NAMALWA (cell line): ENCODE measurements around the gene PCSK5.

ENCODE experiments used
- DNase-seq: peaks from one replicate; pipeline ENCODE4 v3.0.0-alpha.2; 2015; ENCODE audit warnings: low spot score

PCSK5 gene

GRCh38 chr9:76138360-76138759 lies 247.9 kb downstream of the PCSK5 start:
- DNase-seq: no peak

DNA sequence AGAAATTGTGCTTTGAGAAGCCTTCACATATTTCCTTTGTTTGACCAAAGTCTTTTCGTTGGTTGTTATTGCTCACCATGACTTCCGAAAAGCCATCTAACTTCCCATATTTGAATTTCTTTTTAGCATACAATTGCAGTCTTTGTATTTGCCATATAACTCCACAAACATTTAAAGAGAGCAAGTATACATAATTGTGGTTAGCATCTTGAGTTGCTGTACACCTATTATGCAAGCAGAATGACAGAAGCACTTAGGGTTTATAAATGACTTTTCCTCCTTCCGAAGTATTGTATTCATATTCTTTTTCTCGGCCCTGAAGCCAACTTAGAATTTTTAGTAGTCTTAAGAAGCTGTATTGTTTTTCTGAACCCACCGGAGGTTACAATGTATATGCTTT lies 253.4 kb downstream of the PCSK5 start:
- no peak for DNase-seq

- DNase-seq: no peak
Observed at GRCh38 chr9:76150013-76150412, 259.5 kb downstream of the PCSK5 start.

- no peak for DNase-seq
Observed at GRCh38 chr9:76151267-76151666, 260.8 kb downstream of the PCSK5 start.

DNA sequence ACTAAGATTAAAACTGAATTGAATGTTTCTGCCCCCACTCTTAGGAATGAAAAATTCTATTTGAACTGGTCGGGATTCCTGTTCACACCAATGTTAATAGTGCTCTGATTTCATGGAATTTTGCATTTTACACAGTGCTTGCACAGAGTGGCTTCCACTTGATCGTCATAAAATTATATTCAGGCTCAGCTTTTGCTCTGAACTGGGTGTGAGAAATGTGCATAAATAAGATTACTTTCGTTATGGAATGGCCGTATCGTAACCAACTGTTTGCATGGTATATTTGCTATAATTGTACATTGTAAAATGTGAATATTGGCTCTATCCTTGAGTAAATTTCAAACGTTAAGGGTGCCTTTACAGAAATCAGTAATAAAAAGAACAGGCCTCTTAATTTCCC lies 262.9 kb downstream of the PCSK5 start:
- DNase-seq: no peak

GRCh38 chr9:76153902-76154629 lies 263.6 kb downstream of the PCSK5 start:
- no peak for DNase-seq

DNA sequence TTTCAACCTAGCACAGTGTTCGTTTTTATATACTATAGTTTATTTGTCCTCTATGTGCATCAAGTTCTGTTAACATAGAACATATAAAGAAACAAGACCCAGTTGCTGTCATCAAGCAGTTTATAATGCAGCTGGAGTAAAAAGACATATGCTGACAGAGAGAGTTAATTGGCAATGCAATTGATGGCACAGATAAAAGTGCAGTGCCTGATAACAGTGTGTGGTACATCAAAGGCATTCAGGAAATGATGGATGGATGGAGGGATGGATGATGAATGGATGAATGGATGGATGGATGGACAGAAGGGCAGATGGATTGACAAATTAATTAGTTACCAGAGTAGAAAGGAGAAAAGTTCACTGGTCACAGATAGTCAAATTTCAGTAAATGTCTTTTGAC lies 264.9 kb downstream of the PCSK5 start:
- DNase-seq: no peak

- no peak for DNase-seq
Observed at GRCh38 chr9:76158713-76159112, 268.2 kb downstream of the PCSK5 start.

GRCh38 chr9:76159293-76159926 lies 268.9 kb downstream of the PCSK5 start:
- DNase-seq: no peak

DNA sequence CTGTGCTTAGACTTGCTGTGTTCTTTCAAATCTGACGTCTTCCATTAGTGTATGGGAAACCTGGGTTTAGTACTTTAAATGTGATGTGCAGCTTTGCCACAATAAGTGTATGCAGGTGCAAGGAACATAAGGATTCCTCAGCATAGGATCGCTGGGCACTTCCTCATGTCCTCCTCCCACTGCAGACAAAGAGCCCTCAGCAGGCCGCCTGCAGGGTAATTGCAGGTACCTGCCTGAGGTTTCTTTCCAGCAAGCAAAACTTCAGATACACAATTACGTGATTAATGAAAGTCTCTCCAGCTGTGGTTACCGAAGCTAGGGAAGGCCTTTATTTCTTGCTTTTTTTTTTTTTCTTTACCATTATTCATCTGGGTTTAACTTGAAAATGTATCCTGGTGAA lies 270.6 kb downstream of the PCSK5 start:
- no peak for DNase-seq

GRCh38 chr9:76161541-76161940 lies 271.1 kb downstream of the PCSK5 start:
- no peak for DNase-seq

DNA sequence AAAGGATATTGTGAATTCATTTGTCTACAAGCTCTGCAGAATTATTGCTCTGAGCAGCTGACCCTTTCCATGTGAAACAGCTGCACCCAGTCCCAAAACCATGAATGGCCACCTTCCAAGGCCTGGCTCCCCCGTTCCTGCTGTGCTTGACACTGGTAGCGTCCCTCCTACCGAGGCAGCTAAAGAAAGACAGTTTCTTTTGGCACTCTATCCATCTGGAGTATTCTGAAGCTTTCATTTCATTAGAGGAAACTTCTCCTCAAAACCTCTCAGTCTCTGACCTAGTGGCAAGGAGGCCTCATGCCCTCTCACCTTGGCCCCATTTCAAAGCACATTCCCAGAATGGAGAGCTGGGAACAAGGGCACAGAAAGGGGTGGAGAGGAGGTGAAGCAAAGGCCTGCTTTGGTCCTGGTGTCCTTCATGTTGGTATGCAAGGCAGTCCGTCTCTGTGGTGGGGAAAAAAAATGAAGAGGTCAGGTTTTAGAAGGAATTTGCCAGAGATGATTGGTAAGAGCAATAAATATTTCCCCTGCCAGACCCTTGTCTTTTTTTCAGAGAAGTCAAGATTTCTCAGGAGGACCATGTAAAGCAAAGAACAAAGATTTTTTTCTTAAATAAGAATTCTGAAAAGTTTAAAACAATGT lies 271.7 kb downstream of the PCSK5 start:
- no peak for DNase-seq

GRCh38 chr9:76162751-76163500 lies 272.5 kb downstream of the PCSK5 start:
- no peak for DNase-seq

- no peak for DNase-seq
Observed at GRCh38 chr9:76166526-76166925, 276.1 kb downstream of the PCSK5 start.

DNA sequence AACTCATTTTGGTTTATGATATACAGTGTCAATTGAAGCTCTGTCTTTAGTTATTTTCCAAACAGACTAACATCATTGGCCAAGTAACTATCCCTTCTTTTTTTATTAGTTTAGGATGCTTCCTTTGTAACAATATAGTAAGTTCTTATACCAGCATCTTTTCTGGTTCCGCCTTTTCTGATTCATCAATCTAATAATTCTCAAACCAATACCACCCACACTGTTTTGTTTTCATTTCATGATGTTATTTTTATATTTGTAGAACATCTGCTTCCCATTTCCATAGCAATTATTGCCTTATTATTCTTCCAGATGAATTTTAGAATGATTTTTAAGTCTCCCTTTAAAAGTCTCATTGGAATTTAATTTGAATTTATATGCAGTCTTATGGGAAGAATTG lies 285.7 kb downstream of the PCSK5 start:
- DNase-seq: no peak

GRCh38 chr9:76177931-76178330 lies 287.5 kb downstream of the PCSK5 start:
- DNase-seq: no peak

DNA sequence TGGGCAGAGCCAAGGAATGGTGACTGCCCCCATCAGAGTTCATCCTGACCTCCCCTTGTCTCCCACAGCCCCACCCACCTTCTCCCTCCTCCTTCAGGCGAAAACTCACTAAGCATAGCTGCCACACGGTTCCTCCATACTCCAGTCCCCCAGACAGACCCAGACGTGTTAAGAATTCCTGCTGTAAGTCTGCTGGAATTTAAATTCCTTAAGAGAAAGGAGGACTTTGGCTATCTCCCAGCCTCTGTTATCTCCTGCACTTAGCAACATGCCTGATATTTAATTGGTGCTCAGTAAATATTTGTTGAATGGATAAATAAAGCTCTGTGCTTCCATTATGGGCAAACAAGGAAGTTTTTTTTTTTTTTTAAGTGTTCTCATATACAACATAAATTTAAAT lies 290.1 kb downstream of the PCSK5 start:
- no peak for DNase-seq

DNA sequence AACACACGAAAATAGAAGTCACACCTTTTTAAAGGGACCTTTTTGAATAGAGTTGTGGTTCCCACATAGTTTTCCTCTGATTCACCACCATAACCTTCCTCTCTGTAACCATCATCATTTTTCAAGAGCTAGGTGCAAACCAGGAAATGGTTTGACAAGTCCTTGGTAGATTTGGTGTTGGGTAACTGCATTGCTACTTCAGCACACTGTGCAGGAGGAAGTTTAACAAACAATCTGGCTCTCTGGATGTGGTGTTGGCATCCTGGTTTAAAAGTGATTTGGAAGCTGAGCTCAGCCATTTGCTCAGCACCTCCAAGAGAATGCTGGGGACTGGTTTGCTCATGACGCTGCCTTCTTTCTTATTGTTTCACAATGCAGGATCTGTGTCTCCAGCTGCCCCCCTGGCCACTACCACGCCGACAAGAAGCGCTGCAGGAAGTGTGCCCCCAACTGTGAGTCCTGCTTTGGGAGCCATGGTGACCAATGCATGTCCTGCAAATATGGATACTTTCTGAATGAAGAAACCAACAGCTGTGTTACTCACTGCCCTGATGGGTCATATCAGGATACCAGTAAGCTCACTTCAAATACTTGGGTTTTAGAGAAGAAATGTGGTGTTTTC lies 290.7 kb downstream of the PCSK5 start:
- DNase-seq: no peak

DNA sequence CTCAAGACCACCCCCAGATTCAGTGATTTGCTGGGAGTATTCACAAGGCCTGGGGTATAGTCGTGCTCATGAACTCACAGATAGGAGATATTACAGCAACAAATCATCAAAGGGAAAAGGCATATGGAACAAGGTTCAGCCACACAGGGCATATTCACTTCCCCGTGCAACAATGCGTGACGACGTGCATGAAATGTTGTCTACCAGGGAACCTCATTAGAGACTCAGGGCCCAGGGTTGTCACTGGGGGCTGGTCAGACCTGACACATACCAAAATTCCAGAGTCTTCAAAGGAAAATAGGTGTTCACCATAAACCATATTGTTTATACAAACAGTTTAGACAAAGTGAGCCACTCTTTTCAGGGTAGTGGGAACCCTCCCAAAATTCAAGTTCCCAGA lies 291.3 kb downstream of the PCSK5 start:
- no peak for DNase-seq

DNA sequence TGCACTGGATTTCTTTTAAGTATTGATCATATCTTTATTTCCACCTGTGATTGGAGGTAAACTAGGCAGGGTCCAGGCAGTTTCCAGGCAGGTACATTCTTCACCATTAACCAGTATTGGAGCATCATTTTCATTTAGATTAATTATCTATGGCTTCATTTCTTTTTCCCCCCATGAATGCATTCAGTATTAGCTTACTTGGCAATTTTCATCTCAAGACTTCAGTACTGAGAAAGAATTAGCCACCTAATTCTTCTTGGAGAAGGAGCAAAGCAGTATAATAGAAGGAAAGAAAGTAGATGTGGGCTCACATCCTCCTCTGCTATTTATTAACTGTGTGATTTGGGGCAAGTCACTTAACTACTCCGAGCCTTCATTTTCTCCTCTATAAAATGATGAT lies 295.0 kb downstream of the PCSK5 start:
- DNase-seq: no peak

DNA sequence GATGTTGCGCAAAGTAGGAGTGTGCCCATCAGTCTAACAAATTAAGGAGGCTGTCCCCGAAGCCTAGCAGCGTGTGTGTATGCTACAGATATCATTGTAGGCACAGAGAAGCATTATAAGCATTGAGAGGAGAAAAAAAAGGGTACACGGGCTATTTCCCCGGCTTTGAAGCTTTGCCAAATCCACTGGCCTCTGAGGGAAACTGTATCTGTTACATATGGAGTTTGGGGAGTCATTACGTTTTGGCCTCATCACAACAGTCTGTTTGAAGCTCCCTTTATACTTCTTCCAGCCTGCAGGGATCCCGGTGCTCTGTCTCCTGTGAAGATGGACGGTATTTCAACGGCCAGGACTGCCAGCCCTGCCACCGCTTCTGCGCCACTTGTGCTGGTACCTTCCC lies 297.8 kb downstream of the PCSK5 start:
- no peak for DNase-seq

DNA sequence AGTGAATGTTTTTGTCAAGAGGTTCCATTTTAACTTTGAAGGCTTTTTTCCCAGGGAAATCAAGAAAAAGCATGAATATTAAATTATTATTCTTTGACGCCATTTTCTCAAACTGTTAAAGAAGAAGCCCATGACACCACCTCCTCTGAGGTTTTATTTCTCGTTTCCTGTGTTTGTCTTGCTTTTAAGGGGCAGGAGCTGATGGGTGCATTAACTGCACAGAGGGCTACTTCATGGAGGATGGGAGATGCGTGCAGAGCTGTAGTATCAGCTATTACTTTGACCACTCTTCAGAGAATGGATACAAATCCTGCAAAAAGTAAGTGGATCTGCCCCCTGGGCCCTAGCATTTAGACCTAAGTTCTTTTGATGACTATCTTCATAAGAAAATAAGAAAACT lies 298.4 kb downstream of the PCSK5 start:
- DNase-seq: no peak
